H1 (cell line): ENCODE data around the gene JUP. TPM values are rescaled to one million over a fixed set of nuclear protein-coding genes. Genes with fewer than 3 reads are reported as not detected.

ENCODE experiments used
- CHD2 ChIP-seq: IDR thresholded peaks from 2 replicates; pipeline ENCODE4 v1.6.1; 2012; ENCODE audit warnings: low read length, improper control_type of control experiment
- GTF2F1 ChIP-seq: IDR thresholded peaks from 2 replicates; pipeline ENCODE4 v1.6.1; 2012; ENCODE audit warnings: low read depth, low read length, improper control_type of control experiment, borderline replicate concordance
- SIX5 ChIP-seq: IDR thresholded peaks from 2 replicates; pipeline ENCODE4 v1.6.1; 2011; ENCODE audit warnings: mild to moderate bottlenecking, low read depth, low read length
- TBP ChIP-seq: IDR thresholded peaks from 2 replicates; pipeline ENCODE4 v1.6.1; 2011; ENCODE audit warnings: low read depth, low read length, improper control_type of control experiment
- TEAD4 ChIP-seq: IDR thresholded peaks from 2 replicates; pipeline ENCODE4 v1.6.1; 2012; ENCODE audit warnings: low read depth, low read length, inconsistent platforms, mixed read lengths
- ZNF274 ChIP-seq: IDR thresholded peaks from 2 replicates; pipeline ENCODE4 v1.7.0; 2012; ENCODE audit warnings: low read length, borderline replicate concordance; ENCODE audit errors: extremely low read depth
- polyA plus RNA-seq, 7 experiments: library from polyadenylated mRNA; depleted of rRNA in 3 of 7; stranded (reverse) in 5 of 7; unstranded in 2 of 7; fragments of >200 nt in 5 of 7; fragments of 200-250 nt in 2 of 7; gene quantifications; 1 replicate in 5 of 7; 2 replicates in 1 of 7; 4 replicates in 1 of 7; pipeline versions ENCODE4 v1.2.1 to v1.2.3, GENCODE V29; 2011 to 2013; ENCODE audit warnings: missing spikeins in 2 of 7, mixed read lengths in 2 of 7
- total RNA-seq: library from RNA; stranded (reverse); fragmentation: NEBNext Ultra II Directional; extraction: Animal tissue kit (Norgen Biotek cat#: 25700); gene quantifications from 2 replicates; pipeline ENCODE4 v1.2.1, GENCODE V29; 2021
- TF ChIP-seq, protein P1 (sequence below): IDR thresholded peaks from 2 replicates; pipeline ENCODE4 v1.6.1; 2012; ENCODE audit warnings: inconsistent platforms

JUP gene
- total and polyA plus RNA-seq, 2 of the 8 experiments (the other 6 are each of a cell fraction or from before 2014, with no cell fraction given): 62.8 to 102 TPM

GRCh38 chr17:41763327-41763726 is 23.2 kb downstream of the JUP start (continued):
- no peak for TF ChIP-seq GTF2F1
- no peak for TF ChIP-seq SIX5
- no peak for TF ChIP-seq TEAD4
- TF ChIP-seq TBP: no peak
- TF ChIP-seq CHD2: no peak
- TF ChIP-seq, protein P1, sequence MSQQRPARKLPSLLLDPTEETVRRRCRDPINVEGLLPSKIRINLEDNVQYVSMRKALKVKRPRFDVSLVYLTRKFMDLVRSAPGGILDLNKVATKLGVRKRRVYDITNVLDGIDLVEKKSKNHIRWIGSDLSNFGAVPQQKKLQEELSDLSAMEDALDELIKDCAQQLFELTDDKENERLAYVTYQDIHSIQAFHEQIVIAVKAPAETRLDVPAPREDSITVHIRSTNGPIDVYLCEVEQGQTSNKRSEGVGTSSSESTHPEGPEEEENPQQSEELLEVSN: no peak
- no peak for TF ChIP-seq ZNF274
